GM12878 (cell line): ENCODE measurements around the gene GPT2. TPM values are rescaled to one million over a fixed set of nuclear protein-coding genes. Genes with fewer than 3 reads are reported as not detected.
A peak's percentile ranks its signal among the peaks of the same experiment; 100 is the strongest.

ENCODE experiments used
- ATAC-seq: fragments of 200-7000 bp; cut with Tn5 transposase; 3 replicates; pipeline ENCODE4 v1.9.1; 2020; ENCODE audit warnings: mild to moderate bottlenecking, moderate library complexity
- BruUV-seq: library from RNA; stranded (reverse); fragments of 400-500 nt; replicated peaks from 2 replicates; lab custom pipeline; 2021; lab: Mats Ljungman, UMichigan
- CTCF ChIA-PET: fragments of 300-600 bp; sonication (Branson Sonifier 250); formaldehyde crosslinking; extraction: SDS; loops from one replicate; lab custom pipeline; 2021; ENCODE audit warnings: inconsistent platforms; lab: Yijun Ruan, JAX
- POLR2A ChIA-PET: fragments of 350-600 bp; formaldehyde crosslinking; extraction: SDS; loops from one replicate; lab custom pipeline; 2021; ENCODE audit warnings: inconsistent platforms; lab: Charles Lee
- RAD21 ChIA-PET: fragments of 300-600 bp; sonication (Branson Sonifier 250); formaldehyde crosslinking; loops from one replicate; lab custom pipeline; 2023; ENCODE audit warnings: antibody characterized with exemption; ENCODE audit not compliant: unreplicated experiment; lab: Charles Lee
- SMC1A ChIA-PET: fragments of 300-600 bp; sonication (Branson Sonifier 250); formaldehyde crosslinking; loops from one replicate; lab custom pipeline; 2023; ENCODE audit not compliant: unreplicated experiment, uncharacterized antibody; lab: Charles Lee
- DNase-seq: peaks from one replicate; pipeline ENCODE4 v3.0.0-alpha.2; 2011; ENCODE audit warnings: low read depth, low spot score
- FAIRE-seq: peaks from 3 replicates; lab custom pipeline; 2011; peaks lifted over from hg19 to GRCh38; lab: Jason Lieb, UNC
- H2AFZ ChIP-seq: 2 replicates; pipeline ENCODE4 v1.6.0; 2011; ENCODE audit warnings: low read depth, low read length, control low read depth; ENCODE audit not compliant: control insufficient read depth
- H3K27ac ChIP-seq: 2 replicates; pipeline ENCODE4 v1.5.1; 2011; ENCODE audit warnings: control low read depth; ENCODE audit not compliant: control insufficient read depth, insufficient read depth
- H3K27me3 ChIP-seq, 2 experiments: replicated peaks in 1 of 2; 2 replicates each; pipeline versions ENCODE4 v1.6.0 to v1.6.1; 2011; ENCODE audit warnings: low read length in 1 of 2; ENCODE audit not compliant: control insufficient read depth in 2 of 2, insufficient read depth in 2 of 2
- H3K36me3 ChIP-seq, 2 experiments: 2 replicates each; pipeline ENCODE4 v1.5.1; 2011; ENCODE audit warnings: low read length in 1 of 2; ENCODE audit not compliant: control insufficient read depth in 2 of 2, insufficient read depth in 2 of 2
- H3K4me1 ChIP-seq: 2 replicates; pipeline ENCODE4 v1.6.1; 2011; ENCODE audit warnings: mild to moderate bottlenecking, low read length, moderate library complexity, mixed read lengths; ENCODE audit not compliant: control insufficient read depth, insufficient read depth
- H3K4me2 ChIP-seq: 2 replicates; pipeline ENCODE4 v1.6.0; 2011; ENCODE audit warnings: control low read depth; ENCODE audit not compliant: control insufficient read depth, insufficient read depth
- H3K4me3 ChIP-seq: fragments of 200-600 bp; sonication (generic); 2 replicates; pipeline ENCODE4 v1.5.1; 2016
- H3K79me2 ChIP-seq: 2 replicates; pipeline ENCODE4 v1.6.0; 2011; ENCODE audit warnings: low read length; ENCODE audit not compliant: control insufficient read depth, insufficient read depth
- H3K9ac ChIP-seq: 2 replicates; pipeline ENCODE4 v1.8.0; 2011; ENCODE audit warnings: low read length, control low read depth, mixed read lengths; ENCODE audit not compliant: control insufficient read depth, insufficient read depth
- H3K9me3 ChIP-seq: replicated peaks from 3 replicates; pipeline ENCODE4 v1.5.1; 2011; ENCODE audit warnings: mild to moderate bottlenecking, low read length; ENCODE audit not compliant: control insufficient read depth, insufficient read depth
- H4K20me1 ChIP-seq: 2 replicates; pipeline ENCODE4 v1.6.0; 2011; ENCODE audit not compliant: control insufficient read depth, insufficient read depth
- CBX3 ChIP-seq: fragments of 200-600 bp; sonication (generic); IDR thresholded peaks from 2 replicates; pipeline ENCODE4 v1.6.1; 2016; ENCODE audit warnings: low read depth, borderline replicate concordance
- CUX1 ChIP-seq: IDR thresholded peaks from 2 replicates; pipeline ENCODE4 v1.6.1; 2012; ENCODE audit warnings: improper control_type of control experiment, low read depth, low read length; ENCODE audit not compliant: insufficient replicate concordance
- DPF2 ChIP-seq: fragments of 450-650 bp; IDR thresholded peaks from 2 replicates; pipeline ENCODE4 v1.6.1; 2017; ENCODE audit warnings: mild to moderate bottlenecking
- EZH2 ChIP-seq: IDR thresholded peaks from 2 replicates; pipeline ENCODE4 v1.6.1; 2012; ENCODE audit warnings: low read depth, mild to moderate bottlenecking, control low read depth, inconsistent platforms, low read length, borderline replicate concordance; ENCODE audit not compliant: control insufficient read depth
- HDGF ChIP-seq: fragments of 450-650 bp; IDR thresholded peaks from 2 replicates; pipeline ENCODE4 v1.6.1; 2016; ENCODE audit warnings: antibody characterized with exemption
- LARP7 ChIP-seq: fragments of 450-650 bp; IDR thresholded peaks from 2 replicates; pipeline ENCODE4 v1.6.1; 2017; ENCODE audit warnings: mild to moderate bottlenecking
- NFYA ChIP-seq: IDR thresholded peaks from 2 replicates; pipeline ENCODE4 v1.6.1; 2011; ENCODE audit warnings: low read depth, mild to moderate bottlenecking, low read length, improper control_type of control experiment, borderline replicate concordance
- NR2C1 ChIP-seq: fragments of 450-650 bp; IDR thresholded peaks from 2 replicates; pipeline ENCODE4 v1.6.1; 2017; ENCODE audit warnings: antibody characterized with exemption, mild to moderate bottlenecking, moderate library complexity
- SREBF1 ChIP-seq: IDR thresholded peaks from 2 replicates; pipeline ENCODE4 v1.6.1; 2012; ENCODE audit warnings: mild to moderate bottlenecking, low read length
- TAF1 ChIP-seq: IDR thresholded peaks from 2 replicates; pipeline ENCODE4 v1.6.1; 2011; ENCODE audit warnings: mild to moderate bottlenecking, low read depth, low read length, borderline replicate concordance
- TCF3 ChIP-seq: IDR thresholded peaks from 2 replicates; pipeline ENCODE4 v1.6.1; 2012; ENCODE audit warnings: low read depth, mild to moderate bottlenecking, low read length, borderline replicate concordance; ENCODE audit not compliant: insufficient read depth
- ZNF217 ChIP-seq: fragments of 450-650 bp; IDR thresholded peaks from 2 replicates; pipeline ENCODE4 v1.6.1; 2017; ENCODE audit warnings: antibody characterized with exemption, mild to moderate bottlenecking
- WGBS: methylation state at CpG from one replicate; pipeline ENCODE4 v1.1.6; 2016; ENCODE audit warnings: low lambda C conversion rate; ENCODE audit not compliant: insufficient replicate concordance, insufficient coverage; ENCODE audit errors: missing lambda C conversion rate; 5-methylcytosine and 5-hydroxymethylcytosine counted together
- in situ Hi-C: fragments of 300-500 bp; cut with MboI; formaldehyde crosslinking; loops from 9 replicates; pipeline ENCODE4 v1.14.3; 2018; ENCODE audit warnings: mixed read lengths
- intact Hi-C: fragments of 100-400 bp; cut with micrococcal nuclease; formaldehyde crosslinking; loops from one replicate; pipeline ENCODE4 v1.14.2; 2022; ENCODE audit not compliant: unreplicated experiment
- polyA plus RNA-seq, 11 experiments: library from polyadenylated mRNA; depleted of rRNA in 4 of 11; unstranded in 6 of 11; stranded (reverse) in 5 of 11; fragments of >200 nt; fragmentation: Nextera tagmentation in 4 of 11; fragmentation: Illumina TruSeq in 1 of 11; extraction: Ambion mirVana in 4 of 11; extraction: Trizol in 1 of 11; gene quantifications; 1 replicate in 1 of 11; 2 replicates in 10 of 11; pipeline versions ENCODE4 v1.2.1 to v1.2.3, GENCODE V29; 2011 to 2016; ENCODE audit warnings: inconsistent platforms in 2 of 11, missing spikeins in 2 of 11, low read depth in 1 of 11
- total RNA-seq, 4 experiments: library from RNA; depleted of rRNA in 3 of 4; stranded (reverse); fragments of >200 nt in 3 of 4; fragmentation: Illumina TruSeq in 1 of 4; extraction: Trizol in 1 of 4; gene quantifications; 2 replicates each; pipeline versions ENCODE4 v1.2.1 to v1.2.3, GENCODE V29; 2013 to 2021
- TF ChIP-seq, protein P1 (sequence below): fragments of 450-650 bp; IDR thresholded peaks from 2 replicates; pipeline ENCODE4 v1.6.1; 2017; ENCODE audit warnings: mild to moderate bottlenecking, low read depth, inconsistent platforms; ENCODE audit not compliant: poor library complexity, severe bottlenecking
- TF ChIP-seq, protein P2 (sequence below): IDR thresholded peaks from 2 replicates; pipeline ENCODE4 v1.6.1; 2011; ENCODE audit warnings: low read depth, mild to moderate bottlenecking, low read length, moderate library complexity, borderline replicate concordance; ENCODE audit errors: extremely low read depth

GPT2 gene
- total and polyA plus RNA-seq, 10 of the 15 experiments (the other 5 are each of a cell fraction or from before 2014, with no cell fraction given) = 0.45 to 9.9 (median 4.3) TPM

DNA sequence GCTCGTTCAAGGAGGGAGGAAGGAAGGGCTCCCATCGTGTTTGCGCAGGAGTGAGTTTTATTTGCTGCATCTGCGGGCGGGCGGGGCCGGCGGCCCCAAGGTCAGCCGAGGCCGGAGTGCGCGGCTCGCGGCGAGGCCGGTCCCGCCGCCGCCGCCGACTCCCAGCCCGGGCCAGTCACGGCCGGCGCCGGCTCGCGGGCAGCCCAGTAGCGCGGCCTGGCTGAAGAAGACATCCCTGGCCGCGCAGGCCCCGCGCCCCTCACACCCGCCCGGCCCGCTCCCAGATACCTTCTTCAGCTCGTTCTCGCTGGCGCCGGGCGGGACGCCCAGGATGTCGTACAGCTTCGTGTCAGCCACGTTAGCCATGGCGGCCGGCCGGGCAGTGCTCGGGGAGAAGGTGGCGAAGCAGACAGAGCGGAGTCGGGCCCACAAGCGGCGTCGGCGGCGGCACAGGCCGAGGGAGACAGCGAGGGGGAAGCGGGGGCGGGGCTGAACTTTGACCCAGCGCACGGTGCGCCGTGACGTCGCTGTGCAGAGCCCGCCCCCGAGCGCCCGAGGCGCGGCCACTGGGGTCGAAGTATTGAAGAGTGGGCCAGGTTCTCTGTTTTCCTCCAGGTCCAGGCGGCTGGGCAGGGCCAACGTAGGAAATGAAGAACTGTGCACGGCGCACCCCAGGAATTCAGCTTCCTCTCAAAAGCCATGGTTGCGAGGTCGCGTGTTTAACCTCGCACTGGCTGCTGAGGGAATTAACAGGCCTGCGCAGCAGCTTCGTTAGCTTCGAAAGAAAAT is 89.2 kb downstream of the GPT2 start, which contains the start of gene DNAJA2:
TSS of gene DNAJA2 (minus strand) at position 468 of the 789 bp plus-strand sequence. CDS start at position 366, 102 bp downstream.
- no peaks in the 10 kb centered on the region for H3K9me3 ChIP-seq
- in situ Hi-C loops = no loop called here
- intact Hi-C loops = loop anchor here (1.0 to 5.0 kb wide), 2 partner anchors 45 to 169 kb away; partner anchors contain the start of gene NETO2
- H4K20me1 ChIP-seq = no peaks in the 10 kb centered on the region
- peak; percentile 54 for DNase-seq
- RAD21 ChIA-PET = interaction anchor here (0.9 to 4.6 kb wide), 10 partner anchors 9 to 1124 kb away, joined by 3 to 29 read pairs (median 4); no protein-coding TSS in a partner anchor
- H3K4me2 ChIP-seq = peak within 1 kb of the TSS; percentile 94
- peak within 1 kb of the TSS; percentile 88 for H3K4me3 ChIP-seq
- CTCF ChIA-PET = interaction anchor here (1.0 to 3.1 kb wide), 9 partner anchors 10 to 1082 kb away, joined by 3 to 17 read pairs (median 4); no protein-coding TSS in a partner anchor
- peaks cover 23% of the 10 kb centered on the region for H3K4me1 ChIP-seq
- WGBS = under 1% methylated on average over 62 of the region's 86 CpGs
- peak within 1 kb of the TSS; percentile 95 for H3K9ac ChIP-seq
- H3K79me2 ChIP-seq = peaks cover 64% of the 10 kb centered on the region
- H3K36me3 ChIP-seq = peaks cover 3 to 13% of the 10 kb centered on the region in 2 experiments
- H3K27me3 ChIP-seq = no peaks in the 10 kb centered on the region
- ATAC-seq = peak; percentile 90
- SMC1A ChIA-PET = interaction anchor here (0.6 to 4.2 kb wide), 13 partner anchors 10 to 492 kb away, joined by 3 to 31 read pairs (median 4); no protein-coding TSS in a partner anchor
- peak within 1 kb of the TSS; percentile 89 for H2AFZ ChIP-seq
- H3K27ac ChIP-seq = peak within 1 kb of the TSS; percentile 98
- no peak for FAIRE-seq
- POLR2A ChIA-PET = interaction anchor here (0.5 to 2.1 kb wide), 11 partner anchors 10 to 1226 kb away, joined by 3 to 7 read pairs (median 4); no protein-coding TSS in a partner anchor
- BruUV-seq = no TSS peak
- TF ChIP-seq TAF1 (peak; percentile 76; the same call in 1 of the 2 replicates), ZNF217 (0 out of 2 replicates have a peak, but pooled peaks have one; percentile 13), CUX1 (no peak), EZH2 (no peak), NR2C1 (peak; percentile 97), NFYA (no peak), DPF2 (0 out of 2 replicates have a peak, but pooled peaks have one; percentile 69), CBX3 (no peak), HDGF (0 out of 2 replicates have a peak, but pooled peaks have one; percentile 49), SREBF1 (peak; percentile 67), TCF3 (no peak), LARP7 (peak; percentile 63; the same call in 1 of the 2 replicates)
- TF ChIP-seq, protein P1, sequence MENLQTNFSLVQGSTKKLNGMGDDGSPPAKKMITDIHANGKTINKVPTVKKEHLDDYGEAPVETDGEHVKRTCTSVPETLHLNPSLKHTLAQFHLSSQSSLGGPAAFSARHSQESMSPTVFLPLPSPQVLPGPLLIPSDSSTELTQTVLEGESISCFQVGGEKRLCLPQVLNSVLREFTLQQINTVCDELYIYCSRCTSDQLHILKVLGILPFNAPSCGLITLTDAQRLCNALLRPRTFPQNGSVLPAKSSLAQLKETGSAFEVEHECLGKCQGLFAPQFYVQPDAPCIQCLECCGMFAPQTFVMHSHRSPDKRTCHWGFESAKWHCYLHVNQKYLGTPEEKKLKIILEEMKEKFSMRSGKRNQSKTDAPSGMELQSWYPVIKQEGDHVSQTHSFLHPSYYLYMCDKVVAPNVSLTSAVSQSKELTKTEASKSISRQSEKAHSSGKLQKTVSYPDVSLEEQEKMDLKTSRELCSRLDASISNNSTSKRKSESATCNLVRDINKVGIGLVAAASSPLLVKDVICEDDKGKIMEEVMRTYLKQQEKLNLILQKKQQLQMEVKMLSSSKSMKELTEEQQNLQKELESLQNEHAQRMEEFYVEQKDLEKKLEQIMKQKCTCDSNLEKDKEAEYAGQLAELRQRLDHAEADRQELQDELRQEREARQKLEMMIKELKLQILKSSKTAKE = no peak
- TF ChIP-seq, protein P2, sequence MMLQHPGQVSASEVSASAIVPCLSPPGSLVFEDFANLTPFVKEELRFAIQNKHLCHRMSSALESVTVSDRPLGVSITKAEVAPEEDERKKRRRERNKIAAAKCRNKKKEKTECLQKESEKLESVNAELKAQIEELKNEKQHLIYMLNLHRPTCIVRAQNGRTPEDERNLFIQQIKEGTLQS = no peak
